ENCODE data around the gene MYL7. TPM values are rescaled to one million over a fixed set of nuclear protein-coding genes. Genes with fewer than 3 reads are reported as not detected.

The MYL7 gene
- total and polyA plus RNA-seq, 2 of the 4 experiments (the other 2 are of a cell fraction): 0.24 TPM; not detected in 1

GRCh38 chr7:44112231-44112996 lies 28.7 kb downstream of the MYL7 start:
- no peak overlapping the region for H3K4me2 ChIP-seq (ENCODE audit: low read depth, low read length)
- no peak overlapping the region for H2AFZ ChIP-seq (replicated peaks; ENCODE audit: low read length, poor library complexity)
- H3K27ac ChIP-seq (ENCODE audit: insufficient read depth, low read length): no peak overlapping the region
- H4K91ac ChIP-seq (ENCODE audit: insufficient read depth, low read depth, low read length): no peak overlapping the region
- H4K5ac ChIP-seq (ENCODE audit: low read depth, low read length): no peak overlapping the region
- CTCF ChIA-PET: no interaction called here
- 74% methylated on average over 31 of the region's 41 CpGs; no CpG with 5 or more reads in 1 of the 2 experiments for WGBS, 2 experiments (ENCODE audit: extremely low coverage in 2 of 2, insufficient read length in 1 of 2)
- no peak overlapping the region for H3K56ac ChIP-seq (ENCODE audit: extremely low read depth, insufficient read depth, low read length)
- in situ Hi-C loops (cut with MboI; ENCODE audit: low sequenced_read_pairs): no loop called here
- no peaks in the 10 kb centered on the region for H3K9me1 ChIP-seq (ENCODE audit: insufficient read depth, low read length)
- TF ChIP-seq RCOR1 (IDR thresholded peaks at IDR 0.05; ENCODE audit: insufficient replicate concordance, low read length): no peak
- no peak for TF ChIP-seq NFE2L2 (IDR thresholded peaks at IDR 0.05; ENCODE audit: low read depth, low read length)
- no peak for TF ChIP-seq MXI1 (IDR thresholded peaks at IDR 0.05; ENCODE audit: borderline replicate concordance, low read depth, low read length)
- no peak for TF ChIP-seq MAFK (IDR thresholded peaks at IDR 0.05; ENCODE audit: low read depth, low read length)
- no peak for TF ChIP-seq CTCF (conservative IDR thresholded peaks at IDR 0.05; ENCODE audit: low read depth, low read length)
- TF ChIP-seq MAZ (IDR thresholded peaks at IDR 0.05; ENCODE audit: borderline replicate concordance, low read depth, low read length): no peak
- no peak for TF ChIP-seq SMC3 (IDR thresholded peaks at IDR 0.05; ENCODE audit: low read depth, low read length)
- TF ChIP-seq ELK1 (IDR thresholded peaks at IDR 0.05; ENCODE audit: borderline replicate concordance, low read depth, low read length): no peak
- no peak for TF ChIP-seq CHD1 (IDR thresholded peaks at IDR 0.05; ENCODE audit: low read depth, low read length)
- no peak for TF ChIP-seq BHLHE40 (IDR thresholded peaks at IDR 0.05; ENCODE audit: low read depth, low read length)
- no peak for TF ChIP-seq RFX5 (IDR thresholded peaks at IDR 0.05; ENCODE audit: low read depth, low read length)
- TF ChIP-seq RAD21 (IDR thresholded peaks at IDR 0.05; ENCODE audit: low read length): no peak
- dilution Hi-C loops (cut with HindIII; ENCODE audit: low sequenced_read_pairs, unreplicated experiment): no loop called here
- DNase-seq: no peak
- no peak overlapping the region for H2BK5ac ChIP-seq (ENCODE audit: low read depth, low read length, poor library complexity, severe bottlenecking)
- H2BK15ac ChIP-seq (ENCODE audit: low read depth, low read length): no peak overlapping the region
- H3K4me1 ChIP-seq (ENCODE audit: control insufficient read depth, insufficient read depth, low read length): no peaks in the 10 kb centered on the region
- H3K4ac ChIP-seq (ENCODE audit: low read depth, low read length): no peak overlapping the region
- peaks cover 0 to 3% of the 10 kb centered on the region in 2 experiments; a peak in 2 of 4 replicates for H3K79me1 ChIP-seq (ENCODE audit: low read depth in 1 of 2, low read length in 2 of 2)
- intact Hi-C loops (cut with micrococcal nuclease): no loop called here
- H3K23ac ChIP-seq (ENCODE audit: low read depth, low read length): no peak overlapping the region
- no peak for ATAC-seq (ENCODE audit: low read depth)
- H2BK120ac ChIP-seq (ENCODE audit: low read depth, low read length): no peak overlapping the region
- H3K36me3 ChIP-seq (ENCODE audit: control insufficient read depth, insufficient read depth, low read length): peaks cover 20% of the 10 kb centered on the region
- BruUV-seq (replicated peaks): no TSS peak
- H4K8ac ChIP-seq (ENCODE audit: low read depth in 2 of 2, low read length in 2 of 2): no peak overlapping the region
- POLR2A ChIA-PET (ENCODE audit: unreplicated experiment): no interaction called here
- H3K27me3 ChIP-seq (ENCODE audit: control insufficient read depth, insufficient read depth, low read length): no peaks in the 10 kb centered on the region
- H3K4me3 ChIP-seq (ENCODE audit: insufficient read depth, low read depth, low read length): no peak overlapping the region
- no peak overlapping the region for H2BK20ac ChIP-seq (ENCODE audit: low read depth, low read length)
- no peak overlapping the region for H3K14ac ChIP-seq (replicated peaks; ENCODE audit: low read depth, low read length)
- H2AK5ac ChIP-seq (ENCODE audit: low read depth, low read length): no peak overlapping the region
- H3K18ac ChIP-seq (ENCODE audit: low read depth, low read length): no peak overlapping the region
- H4K20me1 ChIP-seq (ENCODE audit: insufficient read depth, low read length): no peaks in the 10 kb centered on the region
- H3K9me3 ChIP-seq (ENCODE audit: control insufficient read depth, insufficient read depth, low read length): no peaks in the 10 kb centered on the region
- peak overlapping the region; percentile 16 for H2AK9ac ChIP-seq (replicated peaks; ENCODE audit: low read depth, low read length, poor library complexity)
- H3K9ac ChIP-seq (ENCODE audit: low read depth, low read length): no peak overlapping the region
